Keratinocyte (primary cell): Measurements from ENCODE around the gene AXL. TPM values are rescaled to one million over a fixed set of nuclear protein-coding genes. Genes with fewer than 3 reads are reported as not detected.

Source experiments
- DNase-seq: peaks from one replicate; pipeline ENCODE4 v3.0.0-alpha.2; 2011; ENCODE audit warnings: low read depth, missing footprints, low spot score
- FAIRE-seq: peaks from 2 replicates; lab custom pipeline; 2011; peaks lifted over from hg19 to GRCh38; lab: Jason Lieb, UNC
- H2AFZ ChIP-seq: 2 replicates; pipeline ENCODE4 v1.6.0; 2012; ENCODE audit warnings: low read length, control low read depth, inconsistent platforms; ENCODE audit not compliant: control insufficient read depth
- H3K27ac ChIP-seq: 2 replicates; pipeline ENCODE4 v1.5.1; 2011; ENCODE audit warnings: low read length; ENCODE audit not compliant: control insufficient read depth, insufficient read depth
- H3K27me3 ChIP-seq: 3 replicates; pipeline ENCODE4 v1.6.0; 2011; ENCODE audit warnings: low read length; ENCODE audit not compliant: control insufficient read depth, insufficient read depth; ENCODE audit errors: extremely low read depth
- H3K36me3 ChIP-seq, 2 experiments: 2 replicates in 1 of 2; 3 replicates in 1 of 2; pipeline ENCODE4 v1.5.1; 2011; ENCODE audit warnings: low read length in 2 of 2, mild to moderate bottlenecking in 1 of 2; ENCODE audit not compliant: control insufficient read depth in 2 of 2, insufficient read depth in 2 of 2; ENCODE audit errors: extremely low read depth in 1 of 2
- H3K4me1 ChIP-seq: 3 replicates; pipeline ENCODE4 v1.5.1; 2011; ENCODE audit warnings: low read length; ENCODE audit not compliant: control insufficient read depth, insufficient read depth; ENCODE audit errors: extremely low read depth
- H3K4me2 ChIP-seq: 3 replicates; pipeline ENCODE4 v1.6.0; 2011; ENCODE audit warnings: low read depth, low read length; ENCODE audit not compliant: control insufficient read depth, insufficient read depth; ENCODE audit errors: extremely low read depth
- H3K4me3 ChIP-seq, 3 experiments: fragments of 200-600 bp in 1 of 3; sonication (generic) in 1 of 3; 2 replicates in 2 of 3; 3 replicates in 1 of 3; pipeline ENCODE4 v1.5.1; 2011 to 2016; ENCODE audit warnings: low read length in 3 of 3, mild to moderate bottlenecking in 3 of 3, control low read depth in 2 of 3, inconsistent platforms in 1 of 3, low read depth in 1 of 3, mixed read lengths in 1 of 3, mixed run types in 1 of 3, moderate library complexity in 1 of 3; ENCODE audit not compliant: control insufficient read depth in 2 of 3, insufficient read depth in 2 of 3; ENCODE audit errors: extremely low read depth in 1 of 3
- H3K79me2 ChIP-seq: 2 replicates; pipeline ENCODE4 v1.6.0; 2012; ENCODE audit warnings: low read length; ENCODE audit not compliant: control insufficient read depth, insufficient read depth
- H3K9ac ChIP-seq: 3 replicates; pipeline ENCODE4 v1.6.0; 2011; ENCODE audit warnings: low read length; ENCODE audit not compliant: control insufficient read depth, insufficient read depth; ENCODE audit errors: extremely low read depth
- H3K9me1 ChIP-seq: 3 replicates; pipeline ENCODE4 v1.6.0; 2011; ENCODE audit warnings: low read length; ENCODE audit not compliant: control insufficient read depth, insufficient read depth; ENCODE audit errors: extremely low read depth
- H3K9me3 ChIP-seq: 2 replicates; pipeline ENCODE4 v1.5.1; 2012; ENCODE audit warnings: low read depth, low read length; ENCODE audit not compliant: control insufficient read depth
- H4K20me1 ChIP-seq: 3 replicates; pipeline ENCODE4 v1.6.0; 2011; ENCODE audit warnings: low read length; ENCODE audit not compliant: control insufficient read depth, insufficient read depth; ENCODE audit errors: extremely low read depth
- CTCF ChIP-seq, 3 experiments: IDR thresholded peaks in 1 of 3; conservative IDR thresholded peaks in 1 of 3; optimal IDR thresholded peaks in 1 of 3; 2 replicates in 2 of 3; 3 replicates in 1 of 3; pipeline versions ENCODE3 to v1.5.1; 2011; ENCODE audit warnings: low read length in 3 of 3, mild to moderate bottlenecking in 3 of 3, moderate library complexity in 2 of 3, control low read depth in 1 of 3, inconsistent platforms in 1 of 3; ENCODE audit not compliant: insufficient read depth in 2 of 3; ENCODE audit errors: extremely low read depth in 1 of 3
- EZH2 ChIP-seq: IDR thresholded peaks from one replicate; pipeline ENCODE4 v1.6.1; 2012; ENCODE audit warnings: inconsistent platforms, mild to moderate bottlenecking, low read length, moderate library complexity
- dilution Hi-C: fragments of 300-500 bp; cut with MboI; formaldehyde crosslinking; loops from one replicate; pipeline ENCODE4 v1.7.0; 2020; ENCODE audit warnings: low sequenced_read_pairs; ENCODE audit not compliant: extremely low pct_ligation_motif_present
- polyA plus RNA-seq, 5 experiments: library from polyadenylated mRNA; depleted of rRNA in 3 of 5; stranded (reverse) in 3 of 5; stranded (forward) in 1 of 5; unstranded in 1 of 5; fragments of >200 nt; gene quantifications; 1 replicate in 1 of 5; 2 replicates in 3 of 5; 3 replicates in 1 of 5; pipeline versions ENCODE4 v1.2.1 to v1.2.3, GENCODE V29; 2011 to 2012; ENCODE audit warnings: missing spikeins in 2 of 5, low read depth in 1 of 5, low replicate concordance in 1 of 5

The AXL gene
- polyA plus RNA-seq, 1 donor (not counting 4 experiments of a cell fraction or from before 2014, with no cell fraction given): 21.7 TPM

DNA sequence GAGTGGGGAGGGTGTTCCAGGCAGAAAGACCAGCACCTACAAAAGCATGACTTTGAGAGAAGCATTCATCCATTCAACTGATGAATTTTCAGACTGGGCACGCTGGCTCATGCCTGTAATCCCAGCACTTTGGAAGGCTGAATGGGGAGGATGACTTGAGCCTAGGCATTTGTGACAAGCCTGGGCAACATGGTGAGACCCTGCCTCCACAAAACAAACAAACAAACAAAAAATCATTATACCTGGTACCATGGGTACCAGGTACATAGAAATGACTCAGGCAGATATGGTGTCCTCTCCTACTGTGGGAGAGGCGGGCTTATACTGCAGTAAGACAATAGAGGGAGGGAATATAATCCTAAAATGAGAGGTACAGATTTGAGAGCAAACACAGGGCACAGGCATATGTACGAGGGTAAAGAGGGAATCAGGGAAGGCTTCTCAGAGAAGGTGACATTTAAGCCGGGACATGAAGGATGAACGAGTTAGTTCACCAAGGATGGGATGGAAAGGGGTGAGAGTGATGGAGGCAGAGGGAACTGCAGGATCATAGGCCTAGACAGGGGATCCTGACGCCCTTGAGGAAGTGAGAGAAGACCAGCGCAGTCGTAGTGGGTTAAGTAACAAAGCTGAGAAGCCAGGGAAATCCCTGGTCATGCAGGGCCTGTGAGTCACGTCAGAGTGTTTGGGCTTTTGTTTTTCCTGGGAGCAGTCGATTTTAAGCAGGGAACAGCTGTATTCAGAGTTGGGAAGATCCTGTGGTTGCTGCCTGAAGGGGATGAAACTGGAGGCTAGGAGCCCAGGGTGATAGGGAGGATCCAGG is 23.1 kb upstream of the AXL start:
- FAIRE-seq (peak; percentile 90), DNase-seq (no peak)
- Histone ChIP-seq H2AFZ (peak overlapping the region; percentile 33), H3K27ac (peak overlapping the region; percentile 83), H3K4me3 (peak overlapping the region in 1 of 3 experiments; percentile 5), H3K36me3 (peaks cover 0 to 10% of the 10 kb centered on the region in 2 experiments), H3K9me1 (no peaks in the 10 kb centered on the region), H3K9me3 (no peaks in the 10 kb centered on the region), H4K20me1 (no peaks in the 10 kb centered on the region), H3K27me3 (no peaks in the 10 kb centered on the region), H3K9ac (peak overlapping the region; percentile 64), H3K4me2 (peak overlapping the region; percentile 32), H3K4me1 (peaks cover 35% of the 10 kb centered on the region), H3K79me2 (peaks cover 3% of the 10 kb centered on the region)
- no peak for TF ChIP-seq EZH2
- TF ChIP-seq CTCF (optimal IDR thresholded peaks at IDR 0.05 in 1 of 3, IDR thresholded peaks at IDR 0.05 in 1 of 3, conservative IDR thresholded peaks at IDR 0.05 in 1 of 3; ENCODE audit: extremely low read depth in 1 of 3, insufficient read depth in 2 of 3, low read length in 3 of 3): no peak
- dilution Hi-C loops: no loop called here

DNA sequence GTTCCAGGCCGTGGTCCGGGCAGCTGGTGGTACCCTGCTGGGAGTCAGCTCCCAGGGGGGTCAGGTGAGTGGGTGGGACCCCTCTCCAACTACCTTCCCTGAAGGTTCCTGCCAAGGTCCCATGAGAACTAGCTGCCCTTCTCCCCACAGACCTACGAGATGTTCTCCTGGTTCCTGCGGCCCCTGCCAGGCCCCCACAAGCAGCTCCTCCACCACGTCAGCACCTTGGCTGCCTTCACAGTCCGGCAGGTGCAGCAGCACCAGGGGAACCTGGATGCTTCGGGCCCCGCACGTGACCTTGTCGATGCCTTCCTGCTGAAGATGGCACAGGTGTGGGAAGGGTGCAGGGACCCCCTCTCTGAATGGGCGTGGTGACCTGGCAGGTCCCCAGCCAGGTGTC is 20.5 kb upstream of the AXL start:
- dilution Hi-C loops: no loop called here
- Histone ChIP-seq H4K20me1 (no peaks in the 10 kb centered on the region), H3K36me3 (peaks cover 0 to 13% of the 10 kb centered on the region in 2 experiments), H3K27ac (no peak overlapping the region), H3K9me3 (no peaks in the 10 kb centered on the region), H3K9ac (no peak overlapping the region), H3K4me2 (no peak overlapping the region), H3K27me3 (no peaks in the 10 kb centered on the region), H3K4me3 (no peak overlapping the region), H2AFZ (no peak overlapping the region), H3K79me2 (peaks cover 3% of the 10 kb centered on the region), H3K4me1 (peaks cover 30% of the 10 kb centered on the region), H3K9me1 (no peaks in the 10 kb centered on the region)
- no peak for FAIRE-seq
- DNase-seq: no peak
- TF ChIP-seq CTCF (optimal IDR thresholded peaks at IDR 0.05 in 1 of 3, IDR thresholded peaks at IDR 0.05 in 1 of 3, conservative IDR thresholded peaks at IDR 0.05 in 1 of 3; ENCODE audit: extremely low read depth in 1 of 3, insufficient read depth in 2 of 3, low read length in 3 of 3): no peak
- TF ChIP-seq EZH2: no peak
